Astrocyte of the cerebellum (primary cell): ENCODE data around the gene BMP8B.

Experiments used
- DNase-seq: peaks from one replicate; pipeline ENCODE4 v3.0.0-alpha.2; 2011; ENCODE audit warnings: low read depth
- H3K4me3 ChIP-seq: 2 replicates; pipeline ENCODE4 v1.5.1; 2011; ENCODE audit warnings: mild to moderate bottlenecking, low read depth, low read length, moderate library complexity
- CTCF ChIP-seq: IDR thresholded peaks from 2 replicates; pipeline ENCODE4 v1.5.1; 2012; ENCODE audit warnings: low read length, low read depth, moderate library complexity, mild to moderate bottlenecking; ENCODE audit errors: missing control alignments
- in situ Hi-C: cut with HindIII; loops from 2 replicates; pipeline ENCODE4 v1.10.0; 2017; ENCODE audit warnings: low sequenced_read_pairs

BMP8B gene

GRCh38 chr1:39717809-39718208, 70.9 kb downstream of the BMP8B start:
- in situ Hi-C loops: no loop called here
- TF ChIP-seq CTCF: no peak
- no peak for DNase-seq
- H3K4me3 ChIP-seq: no peak overlapping the region

- no peak for DNase-seq
- H3K4me3 ChIP-seq: no peak overlapping the region
- in situ Hi-C loops: no loop called here
- TF ChIP-seq CTCF: no peak
These were observed 75.1 kb downstream of the BMP8B start for GRCh38 chr1:39713557-39713956.

- no peak for TF ChIP-seq CTCF
- no peak overlapping the region for H3K4me3 ChIP-seq
- DNase-seq: no peak
- in situ Hi-C loops: no loop called here
These were observed 76.7 kb downstream of the BMP8B start for GRCh38 chr1:39711966-39712340.

- H3K4me3 ChIP-seq: no peak overlapping the region
- in situ Hi-C loops: no loop called here
- TF ChIP-seq CTCF: no peak
- no peak for DNase-seq
These were observed 77.3 kb downstream of the BMP8B start for GRCh38 chr1:39711104-39711965.

GRCh38 chr1:39707506-39707905, 81.2 kb downstream of the BMP8B start:
- no peak for DNase-seq
- in situ Hi-C loops: no loop called here
- H3K4me3 ChIP-seq: no peak overlapping the region
- no peak for TF ChIP-seq CTCF
